T-cell (primary cell): ENCODE measurements around the gene ZMYND8. TPM values are rescaled to one million over a fixed set of nuclear protein-coding genes. Genes with fewer than 3 reads are reported as not detected.

Experiments used
- ATAC-seq, 4 experiments: fragments of 200-7000 bp in 3 of 4; fragments of 150-1000 bp in 1 of 4; cut with Tn5 transposase; replicated peaks in 1 of 4; 1 replicate in 3 of 4; 2 replicates in 1 of 4; pipeline ENCODE4 v1.10.0; 2021; ENCODE audit warnings: moderate library complexity in 3 of 4, mild to moderate bottlenecking in 2 of 4, moderate number of reproducible peaks in 1 of 4
- CTCF ChIA-PET, 2 donors: fragments of 300-600 bp; sonication (Branson Sonifier 250); formaldehyde crosslinking; loops; one replicate each; lab custom pipeline; 2022; ENCODE audit warnings: antibody characterized with exemption in 2 of 2; lab: Charles Lee
- POLR2A ChIA-PET, 2 donors: fragments of 300-600 bp; sonication (Branson Sonifier 250); formaldehyde crosslinking; loops; one replicate each; lab custom pipeline; 2022; ENCODE audit warnings: antibody characterized with exemption in 2 of 2; lab: Charles Lee
- DNase-seq, 35 experiments: peaks; one replicate each; pipeline versions ENCODE4 v3.0.0 to v3.0.0-alpha.2; 2013 to 2023
- H3K27ac ChIP-seq: one replicate; pipeline ENCODE4 v1.5.1; 2013; ENCODE audit warnings: low read length
- H3K27me3 ChIP-seq, 2 experiments: replicated peaks in 1 of 2; 1 replicate in 1 of 2; 2 replicates in 1 of 2; pipeline versions ENCODE4 v1.6.1 to v1.7.0; 2013; ENCODE audit warnings: low read length in 1 of 2, mixed read lengths in 1 of 2; ENCODE audit not compliant: control insufficient read depth in 2 of 2, insufficient read depth in 2 of 2; ENCODE audit errors: extremely low read depth in 1 of 2
- H3K36me3 ChIP-seq, 2 donors: 1 replicate in 1 of 2; 2 replicates in 1 of 2; pipeline versions ENCODE4 v1.6.1 to v1.7.0; 2013; ENCODE audit warnings: low read length in 1 of 2; ENCODE audit not compliant: control insufficient read depth in 2 of 2, insufficient read depth in 1 of 2; ENCODE audit errors: extremely low read depth in 1 of 2
- H3K4me1 ChIP-seq, 2 experiments: 1 replicate in 1 of 2; 2 replicates in 1 of 2; pipeline versions ENCODE4 v1.6.1 to v1.7.0; 2013; ENCODE audit warnings: low read length in 2 of 2, mixed read lengths in 1 of 2; ENCODE audit not compliant: insufficient read depth in 2 of 2, control insufficient read depth in 1 of 2; ENCODE audit errors: extremely low read depth in 1 of 2
- H3K4me3 ChIP-seq, 2 donors: 1 replicate in 1 of 2; 2 replicates in 1 of 2; pipeline versions ENCODE4 v1.5.1 to v1.7.0; 2013; ENCODE audit warnings: mild to moderate bottlenecking in 2 of 2, low read length in 1 of 2, moderate library complexity in 1 of 2; ENCODE audit not compliant: control insufficient read depth in 1 of 2; ENCODE audit errors: extremely low read depth in 1 of 2
- H3K9me3 ChIP-seq: 2 replicates; pipeline ENCODE4 v1.7.0; 2013
- H3K27ac Mint-ChIP-seq, 2 donors: one replicate each; pipeline ENCODE4 v1.8.0; 2020 to 2021; ENCODE audit warnings: mild to moderate bottlenecking in 2 of 2, mixed read lengths in 2 of 2
- H3K27me3 Mint-ChIP-seq, 2 donors: one replicate each; pipeline ENCODE4 v1.8.0; 2021 to 2022; ENCODE audit warnings: mixed read lengths in 2 of 2
- H3K36me3 Mint-ChIP-seq: one replicate; pipeline ENCODE4 v1.8.0; 2021; ENCODE audit warnings: mixed read lengths
- H3K4me1 Mint-ChIP-seq, 3 donors: one replicate each; pipeline ENCODE4 v1.8.0; 2020 to 2022; ENCODE audit warnings: mixed read lengths in 3 of 3, mild to moderate bottlenecking in 1 of 3
- H3K4me3 Mint-ChIP-seq, 3 donors: one replicate each; pipeline ENCODE4 v1.8.0; 2020 to 2022; ENCODE audit warnings: mild to moderate bottlenecking in 3 of 3, mixed read lengths in 3 of 3, moderate library complexity in 3 of 3
- H3K9me3 Mint-ChIP-seq, 3 donors: one replicate each; pipeline ENCODE4 v1.8.0; 2020 to 2022; ENCODE audit warnings: mixed read lengths in 3 of 3
- WGBS: methylation state at CpG from one replicate; pipeline ENCODE4 v1.1.5; 2013; ENCODE audit warnings: missing lambda C conversion rate; ENCODE audit not compliant: insufficient coverage; 5-methylcytosine and 5-hydroxymethylcytosine counted together
- total RNA-seq, 35 experiments: library from RNA in 6 of 35; stranded (reverse) in 6 of 35; fragments of 120-200 nt in 1 of 35; gene quantifications; one replicate each; pipeline versions ENCODE4 v1.2.1 to v1.2.4 and lab custom pipeline; 2013 to 2026

ZMYND8 gene
- total RNA-seq, 5 donors from 2014 or later (not counting 1 experiment from before 2014, with no cell fraction given): 39.6 to 68.9 (median 43.6) TPM

DNA sequence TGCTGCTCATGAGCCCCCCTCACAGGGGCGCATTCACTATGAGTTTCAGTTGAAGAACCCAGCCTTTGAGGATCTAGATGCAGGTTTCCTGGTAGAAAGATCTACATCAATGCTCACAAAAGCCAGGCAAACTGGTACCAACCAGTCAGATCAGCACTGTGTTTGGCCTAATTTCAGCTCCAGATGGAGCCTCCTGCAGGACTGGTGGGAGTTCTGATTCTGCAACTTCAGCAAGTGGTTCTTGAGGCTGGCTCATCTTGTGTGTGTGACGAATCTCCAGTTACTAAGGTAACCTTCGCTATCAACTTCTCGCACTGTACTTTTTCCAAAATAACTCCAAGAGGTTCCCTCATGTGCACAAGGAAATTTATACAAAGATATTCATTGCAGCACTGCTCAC lies 118.8 kb downstream of the ZMYND8 start:
- WGBS: 100% methylated on average over 1 of the region's 4 CpGs
- Histone ChIP-seq H3K4me3 (no peak overlapping the region), H3K27ac (no peak overlapping the region), H3K9me3 (no peaks in the 10 kb centered on the region), H3K4me1 (no peaks in the 10 kb centered on the region), H3K27me3 (no peaks in the 10 kb centered on the region), H3K36me3 (peaks cover 30 to 59% of the 10 kb centered on the region in 2 donors)
- DNase-seq (no peak), ATAC-seq (no peak)
- ChIA-PET CTCF (no interaction called here), POLR2A (no interaction called here)
- H3K4me3 Mint-ChIP-seq: no peak overlapping the region
- H3K4me1 Mint-ChIP-seq: no peaks in the 10 kb centered on the region
- peaks cover 52% of the 10 kb centered on the region for H3K36me3 Mint-ChIP-seq
- no peak overlapping the region for H3K27ac Mint-ChIP-seq
- no peaks in the 10 kb centered on the region for H3K27me3 Mint-ChIP-seq
- no peaks in the 10 kb centered on the region for H3K9me3 Mint-ChIP-seq

- Histone ChIP-seq H3K27ac (no peak overlapping the region), H3K4me3 (no peak overlapping the region), H3K27me3 (no peaks in the 10 kb centered on the region), H3K4me1 (no peaks in the 10 kb centered on the region), H3K9me3 (no peaks in the 10 kb centered on the region), H3K36me3 (peaks cover 26 to 61% of the 10 kb centered on the region in 2 donors)
- DNase-seq: no peak
- Mint-ChIP-seq H3K4me1 (no peaks in the 10 kb centered on the region), H3K27ac (no peak overlapping the region), H3K27me3 (no peaks in the 10 kb centered on the region), H3K4me3 (no peak overlapping the region), H3K36me3 (peaks cover 53% of the 10 kb centered on the region), H3K9me3 (no peaks in the 10 kb centered on the region)
- ATAC-seq: no peak
- WGBS: no CpG with 5 or more reads among the region's 1 CpG
- ChIA-PET POLR2A (interaction anchor here in 1 of 2 donors (0.5 kb wide), 1 partner anchor 24 kb away, joined by 4 read pairs; no protein-coding TSS in a partner anchor), CTCF (no interaction called here)
These were observed 119.9 kb downstream of the ZMYND8 start for GRCh38 chr20:47236639-47236900.

DNA sequence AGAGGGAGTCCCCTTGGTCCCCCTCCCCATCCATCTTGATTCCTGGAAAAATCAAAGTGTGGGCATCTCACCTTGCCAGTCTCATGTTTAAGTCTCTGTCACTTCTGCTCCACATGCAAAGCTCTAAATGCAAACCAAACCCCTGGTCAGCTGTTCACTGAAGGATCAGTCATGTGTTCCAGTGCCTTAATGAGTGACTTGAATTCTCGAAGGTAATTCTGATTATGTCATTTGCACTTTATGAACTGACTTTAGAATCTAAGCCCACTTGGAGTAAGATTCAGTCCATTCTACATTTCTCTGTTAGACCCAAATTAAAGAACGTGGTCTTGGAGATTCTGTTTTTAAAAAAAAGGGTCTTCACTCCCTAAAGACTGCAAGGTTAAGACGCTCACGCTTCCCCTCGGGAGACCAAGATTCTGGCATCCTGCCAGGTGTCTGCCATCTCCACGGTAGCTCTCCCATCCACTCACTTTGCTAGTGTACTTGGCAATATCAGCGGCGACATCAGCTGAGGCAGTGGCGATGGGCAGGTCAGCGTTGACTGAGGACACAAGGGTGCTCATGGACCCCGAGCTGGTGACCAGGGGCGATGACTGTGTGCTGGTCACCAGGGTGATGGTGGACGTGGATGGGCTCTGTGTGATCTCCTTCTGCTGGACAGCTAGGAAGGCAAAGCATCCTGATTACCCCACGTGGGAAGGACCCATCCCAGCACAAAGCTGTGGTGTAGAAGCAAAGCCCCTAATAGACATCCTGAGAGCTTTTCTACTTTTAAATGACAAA lies 120.5 kb downstream of the ZMYND8 start:
- H3K9me3 Mint-ChIP-seq: no peaks in the 10 kb centered on the region
- DNase-seq (no peak), ATAC-seq (no peak)
- H3K27ac Mint-ChIP-seq: no peak overlapping the region
- H3K27me3 Mint-ChIP-seq: no peaks in the 10 kb centered on the region
- WGBS: 95% methylated on average over 13 of the region's 14 CpGs
- H3K4me1 Mint-ChIP-seq: no peaks in the 10 kb centered on the region
- H3K27ac ChIP-seq: no peak overlapping the region
- peaks cover 55% of the 10 kb centered on the region for H3K36me3 Mint-ChIP-seq
- no peaks in the 10 kb centered on the region for H3K4me1 ChIP-seq
- H3K36me3 ChIP-seq: peaks cover 25 to 66% of the 10 kb centered on the region in 2 donors
- ChIA-PET CTCF (no interaction called here), POLR2A (interaction anchor here in 1 of 2 donors (0.5 kb wide), 1 partner anchor 25 kb away, joined by 4 read pairs; no protein-coding TSS in a partner anchor)
- H3K4me3 Mint-ChIP-seq: no peak overlapping the region
- H3K4me3 ChIP-seq: no peak overlapping the region
- H3K9me3 ChIP-seq: no peaks in the 10 kb centered on the region
- H3K27me3 ChIP-seq: no peaks in the 10 kb centered on the region

GRCh38 chr20:47235111-47235510 lies 121.4 kb downstream of the ZMYND8 start:
- Mint-ChIP-seq H3K27me3 (no peaks in the 10 kb centered on the region), H3K9me3 (no peaks in the 10 kb centered on the region), H3K27ac (no peak overlapping the region), H3K4me3 (no peak overlapping the region), H3K4me1 (no peaks in the 10 kb centered on the region), H3K36me3 (peaks cover 62% of the 10 kb centered on the region)
- no peak for ATAC-seq
- Histone ChIP-seq H3K36me3 (peaks cover 25 to 73% of the 10 kb centered on the region in 2 donors), H3K4me1 (no peaks in the 10 kb centered on the region), H3K27ac (no peak overlapping the region), H3K9me3 (no peaks in the 10 kb centered on the region), H3K27me3 (no peaks in the 10 kb centered on the region), H3K4me3 (no peak overlapping the region)
- 92% methylated on average over 4 of the region's 6 CpGs for WGBS
- ChIA-PET CTCF (no interaction called here), POLR2A (no interaction called here)
- no peak for DNase-seq

- no peaks in the 10 kb centered on the region for H3K4me1 Mint-ChIP-seq
- peaks cover 54% of the 10 kb centered on the region for H3K36me3 Mint-ChIP-seq
- H3K9me3 Mint-ChIP-seq: no peaks in the 10 kb centered on the region
- H3K27me3 Mint-ChIP-seq: no peaks in the 10 kb centered on the region
- ChIA-PET CTCF (interaction anchor here in 1 of 2 donors (0.6 kb wide), 1 partner anchor 157 kb away, joined by 3 read pairs; no protein-coding TSS in a partner anchor), POLR2A (no interaction called here)
- Histone ChIP-seq H3K4me1 (no peaks in the 10 kb centered on the region), H3K9me3 (no peaks in the 10 kb centered on the region), H3K36me3 (peaks cover 25 to 77% of the 10 kb centered on the region in 2 donors), H3K27me3 (no peaks in the 10 kb centered on the region), H3K4me3 (no peak overlapping the region), H3K27ac (no peak overlapping the region)
- no peak overlapping the region for H3K27ac Mint-ChIP-seq
- no peak overlapping the region for H3K4me3 Mint-ChIP-seq
- no peak for ATAC-seq
- no peak for DNase-seq
- WGBS: 100% methylated on average over 3 of the region's 9 CpGs
These were observed 122.9 kb downstream of the ZMYND8 start for GRCh38 chr20:47233333-47234188.

DNA sequence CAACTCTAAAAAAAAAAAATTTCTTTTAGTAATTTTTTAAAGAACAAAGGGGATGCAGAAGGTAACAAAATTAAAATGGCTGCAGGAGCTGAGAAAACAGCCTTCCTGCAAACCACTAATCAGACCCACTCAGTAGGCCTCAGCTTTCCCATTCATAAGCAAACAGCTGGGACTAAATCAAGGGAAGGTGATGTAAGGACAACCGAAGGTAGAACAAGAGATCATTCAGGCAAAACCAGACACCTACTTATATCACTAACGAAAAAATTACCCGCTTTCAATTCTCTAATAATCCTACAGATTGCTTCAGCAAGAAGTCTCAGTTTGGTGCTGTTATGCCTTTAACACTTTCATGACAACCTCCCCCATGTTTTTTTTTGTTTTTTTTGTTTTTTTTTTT lies 124.0 kb downstream of the ZMYND8 start:
- DNase-seq (no peak), ATAC-seq (no peak)
- H3K27ac ChIP-seq: no peak overlapping the region
- H3K36me3 ChIP-seq: peaks cover 25 to 76% of the 10 kb centered on the region in 2 donors
- H3K4me3 Mint-ChIP-seq: no peak overlapping the region
- CTCF ChIA-PET: interaction anchor here (0.6 kb wide), 2 partner anchors 138 to 158 kb away, joined by 3 to 4 read pairs; no protein-coding TSS in a partner anchor
- H3K36me3 Mint-ChIP-seq: peaks cover 47% of the 10 kb centered on the region
- H3K27me3 Mint-ChIP-seq: no peaks in the 10 kb centered on the region
- H3K4me1 ChIP-seq: no peaks in the 10 kb centered on the region
- WGBS: 100% methylated on average over 1 of the region's 3 CpGs
- H3K4me1 Mint-ChIP-seq: no peaks in the 10 kb centered on the region
- H3K27me3 ChIP-seq: no peaks in the 10 kb centered on the region
- no peaks in the 10 kb centered on the region for H3K9me3 ChIP-seq
- no peak overlapping the region for H3K27ac Mint-ChIP-seq
- POLR2A ChIA-PET: interaction anchor here in 1 of 2 donors (0.5 kb wide), 1 partner anchor 1387 kb away, joined by 3 read pairs; no protein-coding TSS in a partner anchor
- H3K9me3 Mint-ChIP-seq: no peaks in the 10 kb centered on the region
- H3K4me3 ChIP-seq: no peak overlapping the region
